Spleen (tissue), 7 donors: Measurements from ENCODE around the gene RRBP1.

Experiments used
- POLR2A ChIP-seq, 3 donors: fragments of 450-650 bp; IDR thresholded peaks; one replicate each; pipeline ENCODE4 v1.5.1; 2017; ENCODE audit warnings: antibody characterized with exemption in 3 of 3, mild to moderate bottlenecking in 1 of 3
- POLR2AphosphoS5 ChIP-seq, 3 donors: sonication (generic); formaldehyde crosslinking; IDR thresholded peaks; one replicate each; pipeline ENCODE4 v1.5.1; 2017; ENCODE audit warnings: antibody characterized with exemption in 3 of 3
- TF ChIP-seq, protein P1 (sequence below), 11 experiments: fragments of 200-600 bp in 7 of 11; fragments of 450-650 bp in 4 of 11; sonication (generic) in 4 of 11; IDR thresholded peaks in 8 of 11; conservative IDR thresholded peaks in 3 of 11; 1 replicate in 7 of 11; 2 replicates in 4 of 11; pipeline versions ENCODE4 v1.4.0 to v1.8.0; 2016 to 2021; ENCODE audit warnings: antibody characterized with exemption in 11 of 11, inconsistent platforms in 4 of 11, mild to moderate bottlenecking in 1 of 11
- donor health status: DM: no; HTN: no; CAD: no; lungs with moderate emphysema.
- donor health status: DM: no; HTN: no; CAD: no.
- donor health status: DM: no; HTN: no; CAD: no.

DNA sequence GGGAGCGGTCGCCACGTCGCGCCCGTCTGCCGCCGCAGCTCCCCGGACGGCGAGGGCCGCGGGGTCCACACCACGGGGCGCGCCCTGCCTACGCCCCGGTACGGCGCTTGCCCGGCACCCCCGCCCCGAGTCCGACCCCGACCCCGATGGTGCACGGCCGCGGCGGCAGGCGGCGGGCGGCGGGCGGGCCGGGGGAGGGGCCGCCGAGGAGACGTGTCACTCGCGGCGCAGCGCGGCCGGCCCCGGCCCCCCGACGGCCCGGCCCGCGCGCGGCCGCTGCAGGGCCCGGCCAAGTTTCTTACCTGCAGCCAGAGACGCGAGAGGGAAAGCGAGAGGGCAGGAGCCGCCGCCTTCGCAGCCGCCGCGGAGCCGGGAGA lies 328 bp downstream of the RRBP1 start:
- TF ChIP-seq POLR2AphosphoS5 (IDR thresholded peaks at IDR 0.05) (no peak), POLR2A (IDR thresholded peaks at IDR 0.05) (no peak)
- TF ChIP-seq, protein P1, sequence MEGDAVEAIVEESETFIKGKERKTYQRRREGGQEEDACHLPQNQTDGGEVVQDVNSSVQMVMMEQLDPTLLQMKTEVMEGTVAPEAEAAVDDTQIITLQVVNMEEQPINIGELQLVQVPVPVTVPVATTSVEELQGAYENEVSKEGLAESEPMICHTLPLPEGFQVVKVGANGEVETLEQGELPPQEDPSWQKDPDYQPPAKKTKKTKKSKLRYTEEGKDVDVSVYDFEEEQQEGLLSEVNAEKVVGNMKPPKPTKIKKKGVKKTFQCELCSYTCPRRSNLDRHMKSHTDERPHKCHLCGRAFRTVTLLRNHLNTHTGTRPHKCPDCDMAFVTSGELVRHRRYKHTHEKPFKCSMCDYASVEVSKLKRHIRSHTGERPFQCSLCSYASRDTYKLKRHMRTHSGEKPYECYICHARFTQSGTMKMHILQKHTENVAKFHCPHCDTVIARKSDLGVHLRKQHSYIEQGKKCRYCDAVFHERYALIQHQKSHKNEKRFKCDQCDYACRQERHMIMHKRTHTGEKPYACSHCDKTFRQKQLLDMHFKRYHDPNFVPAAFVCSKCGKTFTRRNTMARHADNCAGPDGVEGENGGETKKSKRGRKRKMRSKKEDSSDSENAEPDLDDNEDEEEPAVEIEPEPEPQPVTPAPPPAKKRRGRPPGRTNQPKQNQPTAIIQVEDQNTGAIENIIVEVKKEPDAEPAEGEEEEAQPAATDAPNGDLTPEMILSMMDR (IDR thresholded peaks at IDR 0.05 in 8 of 11, conservative IDR thresholded peaks at IDR 0.05 in 3 of 11): no peak
